Prostate gland (tissue), 2 donors: ENCODE data around the gene ERN2.
"Not testable (repeated sequence)": the region's sequence is repeated elsewhere in the genome, so short reads cannot be mapped to it uniquely, and the experiment has no call there.

Source experiments
- CTCF ChIP-seq, 4 experiments: fragments of 200-600 bp in 2 of 4; fragments of 450-650 bp in 2 of 4; sonication (generic) in 2 of 4; IDR thresholded peaks; 1 replicate in 3 of 4; 2 replicates in 1 of 4; pipeline ENCODE4 v1.5.1; 2016 to 2019; ENCODE audit warnings: antibody characterized with exemption in 4 of 4, mild to moderate bottlenecking in 2 of 4, moderate library complexity in 2 of 4
- POLR2A ChIP-seq: fragments of 450-650 bp; IDR thresholded peaks from one replicate; pipeline ENCODE4 v1.6.1; 2016; ENCODE audit warnings: antibody characterized with exemption, mild to moderate bottlenecking

- TF ChIP-seq CTCF (IDR thresholded peaks at IDR 0.05); POLR2A: not testable (repeated sequence)
Measured at GRCh38 chr16:23751053-23751452, 38.0 kb upstream of the ERN2 start.
